ENCODE measurements around the gene GMEB2. TPM values are rescaled to one million over a fixed set of nuclear protein-coding genes. Genes with fewer than 3 reads are reported as not detected.
A peak's percentile ranks its signal among the peaks of the same experiment; 100 is the strongest.

The GMEB2 gene
- total RNA-seq, 1 experiment from 2014 or later, result 18.8 TPM

- intact Hi-C loops (cut with micrococcal nuclease; ENCODE audit: unreplicated experiment), result no loop called here
- CTCF ChIA-PET, result no interaction called here
- H3K4me3 Mint-ChIP-seq (ENCODE audit: low read depth, unreplicated experiment), result no peak overlapping the region
- no peaks in the 10 kb centered on the region for H3K4me1 Mint-ChIP-seq (ENCODE audit: low read depth, unreplicated experiment)
- no peaks in the 10 kb centered on the region for H3K9me3 Mint-ChIP-seq (ENCODE audit: low read depth, unreplicated experiment)
- H3K27ac Mint-ChIP-seq (ENCODE audit: unreplicated experiment), result no peak overlapping the region
- no peak for TF ChIP-seq CTCF (IDR thresholded peaks at IDR 0.05; ENCODE audit: unreplicated experiment)
- H3K36me3 Mint-ChIP-seq (ENCODE audit: insufficient read depth, unreplicated experiment), result peaks cover 22% of the 10 kb centered on the region
- no TSS peak for BruUV-seq (replicated peaks)
- DNase-seq, result no peak
- no peaks in the 10 kb centered on the region for H3K27me3 Mint-ChIP-seq (ENCODE audit: unreplicated experiment)
Observed at GRCh38 chr20:63586797-63587196, 40.1 kb downstream of the GMEB2 start.

GRCh38 chr20:63585616-63586565, 41.0 kb downstream of the GMEB2 start:
- Mint-ChIP-seq H3K27ac (ENCODE audit: unreplicated experiment) (no peak overlapping the region), H3K4me1 (ENCODE audit: low read depth, unreplicated experiment) (no peaks in the 10 kb centered on the region), H3K27me3 (ENCODE audit: unreplicated experiment) (no peaks in the 10 kb centered on the region), H3K9me3 (ENCODE audit: low read depth, unreplicated experiment) (no peaks in the 10 kb centered on the region), H3K36me3 (ENCODE audit: insufficient read depth, unreplicated experiment) (peaks cover 22% of the 10 kb centered on the region), H3K4me3 (ENCODE audit: low read depth, unreplicated experiment) (no peak overlapping the region)
- intact Hi-C loops (cut with micrococcal nuclease; ENCODE audit: unreplicated experiment), result no loop called here
- CTCF ChIA-PET, result no interaction called here
- BruUV-seq (replicated peaks), result no TSS peak
- no peak for TF ChIP-seq CTCF (IDR thresholded peaks at IDR 0.05; ENCODE audit: unreplicated experiment)
- no peak for DNase-seq

- H3K9me3 Mint-ChIP-seq (ENCODE audit: low read depth, unreplicated experiment), result no peaks in the 10 kb centered on the region
- DNase-seq, result no peak
- no peak overlapping the region for H3K27ac Mint-ChIP-seq (ENCODE audit: unreplicated experiment)
- peaks cover 26% of the 10 kb centered on the region for H3K27me3 Mint-ChIP-seq (ENCODE audit: unreplicated experiment)
- no peak overlapping the region for H3K4me3 Mint-ChIP-seq (ENCODE audit: low read depth, unreplicated experiment)
- peaks cover 6% of the 10 kb centered on the region for H3K36me3 Mint-ChIP-seq (ENCODE audit: insufficient read depth, unreplicated experiment)
- no peak for TF ChIP-seq CTCF (IDR thresholded peaks at IDR 0.05; ENCODE audit: unreplicated experiment)
- BruUV-seq (replicated peaks), result no TSS peak
- H3K4me1 Mint-ChIP-seq (ENCODE audit: low read depth, unreplicated experiment), result no peaks in the 10 kb centered on the region
- CTCF ChIA-PET, result interaction anchor here (1.2 kb wide), 2 partner anchors 9 to 60 kb away, joined by 4 to 5 read pairs; partner anchors contain the start of gene HELZ2
- intact Hi-C loops (cut with micrococcal nuclease; ENCODE audit: unreplicated experiment), result no loop called here
Observed at GRCh38 chr20:63582382-63583063, 44.4 kb downstream of the GMEB2 start.

- H3K27me3 Mint-ChIP-seq (ENCODE audit: unreplicated experiment), result peaks cover 42% of the 10 kb centered on the region
- H3K4me3 Mint-ChIP-seq (ENCODE audit: low read depth, unreplicated experiment), result no peak overlapping the region
- no peaks in the 10 kb centered on the region for H3K9me3 Mint-ChIP-seq (ENCODE audit: low read depth, unreplicated experiment)
- intact Hi-C loops (cut with micrococcal nuclease; ENCODE audit: unreplicated experiment), result no loop called here
- no peaks in the 10 kb centered on the region for H3K4me1 Mint-ChIP-seq (ENCODE audit: low read depth, unreplicated experiment)
- BruUV-seq (replicated peaks), result no TSS peak
- DNase-seq, result peak; percentile 78
- peaks cover 10% of the 10 kb centered on the region for H3K36me3 Mint-ChIP-seq (ENCODE audit: insufficient read depth, unreplicated experiment)
- H3K27ac Mint-ChIP-seq (ENCODE audit: unreplicated experiment), result no peak overlapping the region
- TF ChIP-seq CTCF (IDR thresholded peaks at IDR 0.05; ENCODE audit: unreplicated experiment), result peak; percentile 59
- CTCF ChIA-PET, result interaction anchor here (0.5 to 1.0 kb wide), 3 partner anchors 55 to 537 kb away, joined by 3 to 7 read pairs (median 5); no protein-coding TSS in a partner anchor
Observed at GRCh38 chr20:63580796-63581461, 46.0 kb downstream of the GMEB2 start.

Measured in Calu3 (cell line).